ENCODE results near the gene BCL11B.

DNA sequence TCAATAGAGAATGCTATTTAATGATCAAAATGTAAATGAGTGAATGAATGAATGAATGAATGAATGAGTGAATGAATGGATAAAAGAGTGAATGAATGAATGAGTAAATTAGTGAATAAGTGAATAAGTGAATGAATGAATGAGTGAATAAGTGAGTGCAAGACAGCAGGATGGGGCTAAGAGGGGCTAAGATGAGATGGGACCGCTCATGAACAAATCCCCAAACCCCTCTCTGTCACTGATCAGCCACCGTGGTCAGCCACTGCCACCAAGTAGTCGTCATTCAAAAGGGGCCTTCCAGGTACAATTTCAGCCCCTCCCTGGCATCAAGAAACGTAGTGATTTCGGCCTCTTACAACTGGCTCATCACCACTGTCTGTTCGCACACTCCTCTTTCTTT lies 79.2 kb downstream of the BCL11B start:
- TF ChIP-seq, protein P1, sequence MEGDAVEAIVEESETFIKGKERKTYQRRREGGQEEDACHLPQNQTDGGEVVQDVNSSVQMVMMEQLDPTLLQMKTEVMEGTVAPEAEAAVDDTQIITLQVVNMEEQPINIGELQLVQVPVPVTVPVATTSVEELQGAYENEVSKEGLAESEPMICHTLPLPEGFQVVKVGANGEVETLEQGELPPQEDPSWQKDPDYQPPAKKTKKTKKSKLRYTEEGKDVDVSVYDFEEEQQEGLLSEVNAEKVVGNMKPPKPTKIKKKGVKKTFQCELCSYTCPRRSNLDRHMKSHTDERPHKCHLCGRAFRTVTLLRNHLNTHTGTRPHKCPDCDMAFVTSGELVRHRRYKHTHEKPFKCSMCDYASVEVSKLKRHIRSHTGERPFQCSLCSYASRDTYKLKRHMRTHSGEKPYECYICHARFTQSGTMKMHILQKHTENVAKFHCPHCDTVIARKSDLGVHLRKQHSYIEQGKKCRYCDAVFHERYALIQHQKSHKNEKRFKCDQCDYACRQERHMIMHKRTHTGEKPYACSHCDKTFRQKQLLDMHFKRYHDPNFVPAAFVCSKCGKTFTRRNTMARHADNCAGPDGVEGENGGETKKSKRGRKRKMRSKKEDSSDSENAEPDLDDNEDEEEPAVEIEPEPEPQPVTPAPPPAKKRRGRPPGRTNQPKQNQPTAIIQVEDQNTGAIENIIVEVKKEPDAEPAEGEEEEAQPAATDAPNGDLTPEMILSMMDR (conservative IDR thresholded peaks at IDR 0.05 in 1 of 2, IDR thresholded peaks at IDR 0.05 in 1 of 2; ENCODE audit: low read depth in 1 of 2, low read length in 2 of 2): no peak
- TF ChIP-seq EZH2 (IDR thresholded peaks at IDR 0.05; ENCODE audit: low read length, missing control alignments): no peak
